NCI-H1436 treated with DMSO at 0.1 percent for 48 hours (cell line): ENCODE results near the gene IP6K3.

Experiments
- DNase-seq: peaks from one replicate; lab custom pipeline; 2025; lab: John Stamatoyannopoulos, UW

Gene IP6K3

DNA sequence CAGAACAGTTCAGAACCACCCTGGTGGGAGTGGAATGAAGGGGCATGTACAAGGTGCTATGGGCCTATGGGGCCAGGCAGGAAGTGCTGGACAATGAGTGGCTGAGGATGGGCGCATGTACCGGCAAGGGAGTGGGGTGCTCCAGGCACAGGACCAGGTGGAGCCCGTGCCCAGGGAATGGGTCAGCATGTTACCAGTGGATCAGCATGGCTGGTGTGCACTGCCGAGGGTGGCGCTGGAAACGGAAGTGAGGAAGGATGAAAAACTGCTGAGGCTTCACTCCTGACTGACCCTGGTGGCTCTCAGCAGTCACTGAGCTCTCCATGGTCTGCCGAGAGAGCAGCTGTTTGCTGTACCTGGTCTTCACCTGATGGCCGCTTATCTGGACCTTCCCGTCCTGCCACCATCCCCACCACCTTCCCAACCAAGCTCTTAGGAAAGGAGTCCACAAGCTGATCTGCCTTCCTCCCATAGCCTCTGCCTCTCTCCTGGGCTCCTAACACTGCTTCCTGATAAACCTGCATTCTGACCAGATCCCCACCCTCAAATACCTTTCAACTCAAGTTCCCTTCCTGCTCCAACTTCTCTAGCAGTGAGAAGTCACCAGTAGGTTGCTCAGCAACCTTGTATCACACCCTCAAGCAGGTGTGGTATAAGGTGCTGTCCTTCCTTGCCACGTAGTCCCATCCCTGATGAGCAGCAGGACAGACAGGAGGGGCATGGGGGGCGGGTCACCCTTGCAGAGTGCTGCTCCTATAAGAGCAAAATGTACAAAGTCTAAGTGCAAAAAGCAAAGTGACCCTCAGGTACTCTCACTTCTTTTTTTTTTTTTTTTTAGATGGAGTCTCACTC, 42.3 kb downstream of the IP6K3 start:
- no peak for DNase-seq

DNA sequence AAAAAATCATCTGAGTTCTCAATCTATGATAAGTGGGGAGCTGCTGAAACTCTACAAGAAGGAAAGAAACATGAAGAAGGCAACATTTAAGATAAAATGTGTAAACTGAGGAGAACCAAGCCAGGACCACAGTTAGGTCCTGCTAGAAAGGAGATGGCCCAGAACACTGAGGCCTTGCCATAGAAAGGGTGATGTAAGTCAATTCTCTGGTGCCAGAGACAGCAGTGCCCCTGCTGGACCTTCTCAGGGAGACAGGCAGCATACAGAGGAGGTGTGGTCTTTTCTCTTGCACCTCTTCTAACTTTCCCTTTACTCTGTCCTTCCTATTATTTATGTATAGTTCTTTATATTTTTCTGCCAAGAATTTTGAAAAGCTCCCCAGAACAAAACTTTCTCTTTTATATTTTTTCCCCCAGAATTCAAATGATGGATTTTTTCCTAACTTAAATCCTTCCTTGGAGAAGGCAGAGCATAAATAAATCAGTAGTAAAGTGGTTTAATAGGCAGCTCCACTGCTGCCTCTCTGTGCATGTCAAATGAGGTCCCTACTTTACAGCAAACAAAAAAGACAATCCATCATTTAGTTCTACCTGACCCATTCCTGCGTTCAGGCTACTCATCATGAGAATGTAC, 44.2 kb downstream of the IP6K3 start:
- no peak for DNase-seq

DNA sequence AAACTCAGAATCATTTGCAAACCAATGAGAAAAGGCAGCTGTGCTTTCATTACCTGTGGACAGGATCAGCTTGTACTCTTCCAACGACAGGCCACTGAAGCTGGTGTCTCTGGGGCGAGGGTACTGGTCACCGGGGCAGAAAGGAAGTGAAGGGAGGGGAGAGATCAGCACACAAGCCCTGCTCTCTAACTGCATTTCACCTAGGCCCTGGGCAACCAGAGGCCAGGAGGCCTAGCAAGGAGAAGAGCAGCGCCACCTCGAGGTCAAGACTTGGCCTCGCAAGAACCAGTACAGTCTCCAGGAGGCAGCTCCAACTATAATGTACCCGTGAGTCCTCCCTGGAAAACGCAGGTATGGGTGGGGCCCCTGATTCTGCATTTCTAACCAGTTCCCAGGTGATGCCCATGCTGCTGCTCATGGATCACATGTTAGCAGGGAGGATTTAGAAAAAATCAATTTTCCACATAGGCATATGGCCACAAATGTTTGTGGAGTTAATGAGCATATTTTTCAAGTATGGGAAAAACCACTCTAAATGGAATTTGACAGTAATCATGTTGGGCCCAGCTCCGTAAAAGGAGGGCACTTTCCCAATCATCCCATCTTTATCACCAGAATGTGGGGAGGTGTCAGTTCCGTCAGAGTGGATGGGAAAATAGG, 46.2 kb downstream of the IP6K3 start:
- DNase-seq: peak; percentile 12

DNA sequence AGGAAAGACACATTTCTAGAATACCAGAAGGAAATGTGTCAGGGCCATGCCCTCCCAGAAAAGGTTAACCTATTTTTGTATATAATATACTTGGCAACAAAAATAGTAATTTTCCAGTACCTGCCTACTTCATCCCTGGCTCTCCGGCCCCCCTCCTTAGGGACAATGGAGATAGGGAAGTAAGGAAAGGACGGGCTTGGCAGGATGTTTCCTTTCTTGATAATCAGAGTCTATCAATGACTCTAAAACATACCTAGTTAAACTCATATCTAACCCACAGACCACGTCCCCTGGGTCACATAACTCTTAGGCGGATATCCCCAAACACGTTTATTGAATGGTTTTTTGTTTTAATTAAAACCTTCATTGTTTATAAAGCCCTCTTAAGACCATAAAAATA, 47.0 kb downstream of the IP6K3 start:
- no peak for DNase-seq

DNA sequence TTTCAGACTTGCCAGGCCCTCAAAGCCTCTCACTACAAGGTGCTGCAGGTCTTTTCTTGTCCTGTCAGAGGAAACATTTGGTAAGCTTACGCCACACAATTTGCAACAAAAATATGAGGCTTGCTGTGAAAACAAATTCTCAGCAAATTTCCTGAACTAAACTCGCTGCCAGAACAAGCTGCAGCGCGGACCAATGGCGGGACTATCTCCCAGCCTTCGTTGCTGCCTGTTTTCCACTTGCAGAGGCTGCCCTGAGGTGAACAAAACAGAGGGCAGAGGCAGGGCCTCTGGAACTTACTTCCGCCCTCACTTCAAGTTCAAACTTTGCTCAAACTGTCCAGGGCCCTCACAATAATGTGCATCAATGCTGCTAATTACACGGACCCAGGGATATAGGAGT, 47.6 kb downstream of the IP6K3 start:
- no peak for DNase-seq

DNA sequence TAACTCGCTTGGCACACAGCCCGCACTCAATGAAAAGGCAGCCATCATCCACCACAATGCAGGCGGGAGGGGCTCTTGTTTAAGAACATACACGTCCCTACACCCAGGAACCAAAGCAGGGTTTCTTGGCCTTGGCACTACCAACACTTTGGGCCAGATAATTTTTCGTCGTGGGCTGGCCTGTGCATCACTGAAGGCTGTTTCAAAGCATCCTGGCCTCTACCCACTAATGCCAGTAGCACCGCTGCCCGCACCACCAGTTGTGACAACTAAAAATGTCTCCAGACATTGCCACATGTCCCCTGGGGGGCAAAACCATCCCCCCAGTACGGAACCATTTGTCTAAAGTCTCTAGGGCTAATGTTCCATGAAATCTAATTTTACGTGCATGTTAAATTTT, 48.2 kb downstream of the IP6K3 start:
- no peak for DNase-seq

DNA sequence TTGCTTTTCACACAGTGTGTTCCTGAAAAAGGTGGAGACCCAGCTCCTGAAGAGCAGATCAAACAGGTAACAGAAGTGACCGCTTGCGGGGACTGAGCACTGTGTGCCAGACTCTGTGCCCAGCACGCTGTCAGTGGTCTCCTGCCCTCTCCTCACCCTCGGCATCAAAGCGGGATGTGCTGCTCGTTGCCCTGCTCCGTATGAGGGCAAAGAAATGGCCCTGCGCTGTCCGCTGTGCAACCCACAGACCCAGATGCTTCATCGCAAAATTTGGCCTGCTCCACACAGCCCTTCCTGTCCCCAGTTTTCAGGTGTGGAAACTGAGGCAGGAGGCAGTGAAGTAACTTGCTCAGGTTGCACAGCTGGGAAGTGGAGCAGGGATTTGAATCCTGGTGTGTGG, 48.9 kb downstream of the IP6K3 start:
- no peak for DNase-seq

DNA sequence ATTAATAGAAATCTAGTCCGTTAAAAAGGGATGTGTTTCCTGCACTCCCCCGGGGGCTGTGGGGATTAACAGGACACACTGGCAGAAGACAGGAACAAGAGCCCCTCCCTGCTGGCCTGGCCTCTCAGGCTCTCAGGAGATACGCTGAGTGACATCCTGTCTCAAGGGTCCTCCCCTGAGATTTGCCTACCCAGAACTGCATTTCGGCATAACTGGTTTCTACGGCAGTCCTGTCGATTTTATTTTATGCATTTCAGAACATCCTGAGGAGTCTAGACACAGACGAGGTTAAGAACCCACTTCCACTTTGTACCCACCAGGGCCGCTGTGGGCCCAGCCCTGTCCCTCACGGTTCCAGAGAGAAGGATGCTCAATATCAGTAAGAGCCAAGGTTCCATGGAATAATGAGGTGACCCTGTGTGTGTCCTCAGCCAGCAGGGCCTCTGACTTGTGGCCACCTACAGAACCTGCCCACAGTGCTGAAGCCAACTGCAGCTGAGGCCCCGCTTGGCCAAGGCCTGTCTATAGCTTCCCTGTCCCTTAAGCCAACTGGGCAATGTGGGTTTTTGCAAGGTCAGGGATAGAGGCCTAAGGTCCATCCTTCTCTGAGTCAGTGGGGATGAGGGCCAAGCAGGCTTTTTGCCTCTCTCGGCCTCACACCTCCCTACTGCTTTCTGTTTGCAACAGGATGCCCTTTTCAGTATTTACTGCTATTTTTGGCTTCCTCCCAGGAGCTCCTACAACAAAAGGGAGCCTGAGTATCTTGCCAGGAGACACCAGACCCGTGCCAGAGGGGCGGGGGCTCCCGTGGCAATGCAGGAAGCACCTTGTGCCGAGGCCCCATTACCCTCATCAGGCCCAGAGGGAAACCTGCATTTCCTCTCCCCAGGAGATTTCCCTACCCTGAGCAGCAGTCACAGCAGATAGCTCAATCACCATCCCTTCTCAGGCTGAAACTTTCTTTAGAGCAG, 49.9 kb downstream of the IP6K3 start:
- peak; percentile 42 for DNase-seq

- no peak for DNase-seq
These were observed 50.6 kb downstream of the IP6K3 start for GRCh38 chr6:33696076-33696475.

DNA sequence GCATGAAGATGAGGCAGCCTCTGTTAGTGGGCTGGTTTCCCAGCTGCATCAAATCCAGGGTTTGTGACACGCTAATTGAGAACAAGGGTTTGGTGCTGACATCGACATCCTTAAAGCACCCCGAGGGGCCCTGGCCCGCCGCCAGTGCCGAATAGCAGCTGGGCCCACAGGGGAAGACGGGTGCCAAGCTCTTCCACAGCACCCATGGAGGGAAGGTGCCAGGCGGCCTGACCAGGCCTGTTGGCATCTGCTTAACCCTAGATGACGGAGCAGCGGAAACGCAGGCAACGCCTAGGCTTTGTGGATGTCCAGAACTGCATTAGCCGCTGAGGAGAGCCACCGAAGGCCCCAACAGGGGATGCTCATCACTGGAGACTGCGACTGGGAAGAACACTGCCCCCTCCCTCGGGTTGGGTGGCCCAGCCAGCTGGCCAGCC, 51.2 kb downstream of the IP6K3 start:
- DNase-seq: no peak

- DNase-seq: no peak
These were observed 51.7 kb downstream of the IP6K3 start for GRCh38 chr6:33694977-33695376.

GRCh38 chr6:33694401-33694931, 52.2 kb downstream of the IP6K3 start:
- DNase-seq: no peak

DNA sequence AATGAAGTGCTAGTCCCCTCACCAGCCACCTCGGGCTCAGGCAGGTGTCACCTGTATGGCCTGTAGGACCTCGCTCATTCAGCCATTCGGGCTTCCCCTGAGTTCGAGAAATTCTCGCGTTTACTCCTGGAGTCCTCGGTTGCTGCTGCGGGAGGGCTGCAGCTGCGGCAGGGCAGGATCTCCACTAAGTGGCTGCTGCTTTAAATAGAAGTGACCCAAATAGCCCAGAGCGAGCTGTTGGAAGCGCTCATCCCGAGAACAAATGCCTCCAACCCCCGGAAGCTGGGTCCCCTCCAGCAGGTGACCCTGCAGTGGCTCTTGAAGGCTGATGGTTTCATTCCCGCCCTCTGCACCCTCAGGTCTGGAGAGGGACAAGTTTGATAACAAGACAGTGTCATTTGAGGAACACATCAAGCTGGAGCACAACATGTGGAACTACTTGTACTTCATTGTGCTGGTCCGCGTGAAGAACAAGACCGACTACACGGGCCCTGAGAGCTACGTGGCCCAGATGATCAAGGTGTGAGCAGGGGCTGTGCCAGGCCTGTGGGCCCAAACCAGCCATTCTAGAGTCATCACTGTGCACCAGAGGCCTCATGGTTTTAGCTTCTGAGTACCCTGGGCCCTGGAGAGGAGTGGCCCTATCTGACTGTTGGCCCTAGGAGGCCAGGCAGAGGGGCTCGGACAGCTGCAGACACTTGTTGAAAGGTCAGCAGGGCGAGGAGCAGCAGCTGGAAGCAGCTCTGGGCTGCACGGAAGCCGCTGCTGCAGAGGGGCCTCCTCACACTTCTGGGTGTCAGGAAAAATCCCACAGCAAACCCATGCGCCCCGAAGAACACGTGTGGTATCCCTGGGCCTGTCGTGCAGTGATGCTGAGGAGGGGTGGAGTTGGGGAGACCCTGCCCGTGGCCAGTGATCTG, 53.3 kb downstream of the IP6K3 start:
- DNase-seq: no peak

- DNase-seq: no peak
These were observed 53.9 kb downstream of the IP6K3 start for GRCh38 chr6:33692760-33693158.

- no peak for DNase-seq
These were observed 54.5 kb downstream of the IP6K3 start for GRCh38 chr6:33692078-33692759.

DNA sequence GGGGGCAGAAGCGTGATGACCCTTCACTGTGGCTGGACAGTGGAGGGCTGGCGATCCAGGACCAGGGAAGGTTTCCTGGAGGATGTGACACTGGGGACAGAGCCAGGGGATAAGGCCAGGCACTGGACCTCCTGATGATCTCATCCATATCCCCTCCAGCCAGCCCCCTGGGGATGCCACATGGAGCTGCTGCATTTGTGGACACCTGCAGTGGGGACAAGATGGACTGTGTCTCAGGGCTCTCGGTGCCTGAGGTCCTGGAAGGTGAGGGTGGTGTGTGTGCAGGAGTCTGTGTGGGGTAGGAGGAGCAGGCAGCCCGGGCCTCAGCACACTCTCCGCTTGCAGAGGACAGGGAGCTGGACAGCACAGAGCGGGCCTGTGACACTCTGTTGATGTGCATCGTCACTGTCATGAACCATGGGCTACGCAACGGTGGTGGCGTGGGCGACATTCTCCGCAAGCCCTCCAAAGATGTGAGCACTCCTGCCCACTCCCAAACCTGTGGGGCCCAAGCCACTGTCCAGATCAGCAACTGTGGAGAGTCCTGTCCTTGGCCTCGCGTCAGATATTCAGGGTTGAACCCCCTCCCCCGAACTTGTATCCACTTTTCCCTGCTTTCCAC, 55.1 kb downstream of the IP6K3 start:
- no peak for DNase-seq

- no peak for DNase-seq
These were observed 55.9 kb downstream of the IP6K3 start for GRCh38 chr6:33690766-33691165.

- DNase-seq: no peak
These were observed 56.8 kb downstream of the IP6K3 start for GRCh38 chr6:33689879-33690278.

GRCh38 chr6:33689148-33689494, 57.6 kb downstream of the IP6K3 start:
- no peak for DNase-seq
